Activated CD4-positive, alpha-beta T cell treated with anti-CD3 and anti-CD28 coated beads for 4 hours (primary cell): ENCODE data around the gene MICAL1.

Source experiments
- DNase-seq, 2 donors: peaks; one replicate each; pipeline ENCODE4 v3.0.0-alpha.2; 2020

The MICAL1 gene

GRCh38 chr6:109453594-109454495 lies 1.7 kb downstream of the MICAL1 start:
- no peak for DNase-seq

- no peak for DNase-seq
Measured at GRCh38 chr6:109453156-109453555, 2.4 kb downstream of the MICAL1 start.

GRCh38 chr6:109452181-109452580 lies 3.4 kb downstream of the MICAL1 start:
- DNase-seq = no peak

GRCh38 chr6:109451376-109451775 lies 4.2 kb downstream of the MICAL1 start:
- DNase-seq = no peak

- no peak for DNase-seq
Measured at GRCh38 chr6:109450801-109451200, 4.8 kb downstream of the MICAL1 start.

GRCh38 chr6:109449795-109450673 lies 5.5 kb downstream of the MICAL1 start:
- peak in 1 of 2 donors; percentile 31 for DNase-seq

- DNase-seq = no peak
Measured at GRCh38 chr6:109449064-109449794, 6.3 kb downstream of the MICAL1 start.

- no peak for DNase-seq
Measured at GRCh38 chr6:109448615-109449014, 7.0 kb downstream of the MICAL1 start.

GRCh38 chr6:109447878-109448555 lies 7.6 kb downstream of the MICAL1 start:
- no peak for DNase-seq

GRCh38 chr6:109447087-109447486 lies 8.5 kb downstream of the MICAL1 start:
- DNase-seq = no peak

- DNase-seq = no peak
Measured at GRCh38 chr6:109446541-109446940, 9.0 kb downstream of the MICAL1 start.

- DNase-seq = no peak
Measured at GRCh38 chr6:109446072-109446471, 9.5 kb downstream of the MICAL1 start.

- no peak for DNase-seq
Measured at GRCh38 chr6:109445382-109445781, 10.2 kb downstream of the MICAL1 start.

- no peak for DNase-seq
Measured at GRCh38 chr6:109443425-109443950, 12.1 kb downstream of the MICAL1 start.

- DNase-seq = no peak
Measured at GRCh38 chr6:109442393-109442924, 13.1 kb downstream of the MICAL1 start.

GRCh38 chr6:109441069-109441816 lies 14.3 kb downstream of the MICAL1 start:
- peak; percentile 39 to 49 for DNase-seq

- DNase-seq = peak; percentile 74 to 76
Measured at GRCh38 chr6:109440331-109441068, 15.1 kb downstream of the MICAL1 start, which contains the start of the genes PPIL6 and SMPD2. TSS of gene PPIL6 (minus strand) at chr6:109440628. CDS start at chr6:109440590, 38 bp downstream. TSS of gene SMPD2 (plus strand) at chr6:109440724. CDS start at chr6:109441122, 398 bp downstream.

GRCh38 chr6:109436041-109436440 lies 19.5 kb downstream of the MICAL1 start:
- no peak for DNase-seq

GRCh38 chr6:109434456-109434855 lies 21.1 kb downstream of the MICAL1 start:
- DNase-seq = no peak

- no peak for DNase-seq
Measured at GRCh38 chr6:109429496-109429895, 26.1 kb downstream of the MICAL1 start.
